Liver (tissue), 9 donors: ENCODE measurements around the gene DNAJC8. TPM values are rescaled to one million over a fixed set of nuclear protein-coding genes. Genes with fewer than 3 reads are reported as not detected.

Experiments used
- DNase-seq: peaks from one replicate; pipeline ENCODE4 v3.0.0-alpha.2; 2017; ENCODE audit warnings: low spot score
- H3K27ac ChIP-seq, 2 donors: one replicate each; pipeline ENCODE4 v1.7.0; 2013; ENCODE audit warnings: inconsistent platforms in 2 of 2, low read length in 2 of 2, control low read depth in 1 of 2, low read depth in 1 of 2, mild to moderate bottlenecking in 1 of 2
- H3K27me3 ChIP-seq, 4 donors: one replicate each; pipeline versions ENCODE4 v1.6.1 to v1.7.0; 2013; ENCODE audit warnings: low read length in 3 of 4, inconsistent platforms in 1 of 4, mild to moderate bottlenecking in 1 of 4, moderate library complexity in 1 of 4; ENCODE audit not compliant: control insufficient read depth in 4 of 4, insufficient read depth in 4 of 4
- H3K36me3 ChIP-seq, 4 donors: one replicate each; pipeline versions ENCODE4 v1.6.1 to v1.7.0; 2013; ENCODE audit warnings: low read length in 3 of 4, mild to moderate bottlenecking in 3 of 4, low read depth in 1 of 4, moderate library complexity in 1 of 4; ENCODE audit not compliant: control insufficient read depth in 4 of 4, insufficient read depth in 3 of 4
- H3K4me1 ChIP-seq, 4 donors: one replicate each; pipeline versions ENCODE4 v1.6.1 to v1.7.0; 2013; ENCODE audit warnings: low read length in 3 of 4, mild to moderate bottlenecking in 3 of 4, moderate library complexity in 1 of 4; ENCODE audit not compliant: control insufficient read depth in 4 of 4, insufficient read depth in 4 of 4
- H3K4me3 ChIP-seq, 3 donors: one replicate each; pipeline versions ENCODE4 v1.6.1 to v1.7.0; 2013; ENCODE audit warnings: low read length in 3 of 3, control low read depth in 1 of 3, low read depth in 1 of 3, mild to moderate bottlenecking in 1 of 3
- H3K9ac ChIP-seq, 2 donors: one replicate each; pipeline ENCODE4 v1.7.0; 2013; ENCODE audit warnings: low read length in 2 of 2, mild to moderate bottlenecking in 2 of 2, moderate library complexity in 2 of 2, control low read depth in 1 of 2, low read depth in 1 of 2
- H3K9me3 ChIP-seq, 4 donors: one replicate each; pipeline versions ENCODE4 v1.6.1 to v1.7.0; 2013; ENCODE audit warnings: low read length in 3 of 4; ENCODE audit not compliant: control insufficient read depth in 4 of 4
- FOXA1 ChIP-seq: IDR thresholded peaks from 2 replicates; pipeline ENCODE4 v1.6.1; 2016; ENCODE audit warnings: antibody characterized with exemption
- FOXA2 ChIP-seq: IDR thresholded peaks from 2 replicates; pipeline ENCODE4 v1.6.1; 2016; ENCODE audit warnings: antibody characterized with exemption
- GABPA ChIP-seq, 2 donors: IDR thresholded peaks in 1 of 2; conservative IDR thresholded peaks in 1 of 2; 2 replicates each; pipeline ENCODE4 v1.6.1; 2016; ENCODE audit warnings: antibody characterized with exemption in 2 of 2, mild to moderate bottlenecking in 1 of 2, moderate library complexity in 1 of 2
- HNF4A ChIP-seq, 2 donors: conservative IDR thresholded peaks; 2 replicates each; pipeline ENCODE4 v1.6.1; 2016; ENCODE audit warnings: antibody characterized with exemption in 2 of 2, mild to moderate bottlenecking in 2 of 2
- HNF4G ChIP-seq: IDR thresholded peaks from 2 replicates; pipeline ENCODE4 v1.6.1; 2016; ENCODE audit warnings: antibody characterized with exemption
- JUND ChIP-seq, 2 donors: IDR thresholded peaks; 2 replicates each; pipeline ENCODE4 v1.6.1; 2016; ENCODE audit warnings: antibody characterized with exemption in 2 of 2
- NR2F2 ChIP-seq: IDR thresholded peaks from 2 replicates; pipeline ENCODE4 v1.6.1; 2016; ENCODE audit warnings: antibody characterized with exemption
- RAD21 ChIP-seq, 2 donors: IDR thresholded peaks; 2 replicates each; pipeline ENCODE4 v1.6.1; 2016; ENCODE audit warnings: antibody characterized with exemption in 2 of 2, mild to moderate bottlenecking in 2 of 2
- RXRA ChIP-seq, 2 donors: IDR thresholded peaks; 2 replicates each; pipeline ENCODE4 v1.6.1; 2017 to 2018; ENCODE audit warnings: antibody characterized with exemption in 2 of 2, mild to moderate bottlenecking in 1 of 2
- SP1 ChIP-seq: IDR thresholded peaks from 2 replicates; pipeline ENCODE4 v1.6.1; 2018; ENCODE audit warnings: antibody characterized with exemption, mild to moderate bottlenecking
- TAF1 ChIP-seq: conservative IDR thresholded peaks from 2 replicates; pipeline ENCODE4 v1.6.1; 2016; ENCODE audit warnings: antibody characterized with exemption, mild to moderate bottlenecking
- YY1 ChIP-seq: IDR thresholded peaks from 2 replicates; pipeline ENCODE4 v1.6.1; 2016; ENCODE audit warnings: antibody characterized with exemption, mild to moderate bottlenecking
- ZBTB33 ChIP-seq: IDR thresholded peaks from 2 replicates; pipeline ENCODE4 v1.6.1; 2016; ENCODE audit warnings: antibody characterized with exemption
- WGBS: extraction: QIAGEN DNeasy Blood & Tissue Kit; methylation state at CpG from one replicate; pipeline ENCODE4 v1.1.7; 2013; 5-methylcytosine and 5-hydroxymethylcytosine counted together
- polyA plus RNA-seq, 2 donors: library from polyadenylated mRNA; stranded (reverse) in 1 of 2; unstranded in 1 of 2; fragments of 200-250 nt in 1 of 2; fragments of >200 nt in 1 of 2; fragmentation: Nextera tagmentation in 1 of 2; extraction: Ambion mirVana in 1 of 2; gene quantifications; one replicate each; pipeline versions ENCODE4 v1.2.1 to v1.2.3, GENCODE V29; 2013 to 2015
- total RNA-seq, 2 donors: library from RNA; depleted of rRNA; stranded (reverse); fragments of >200 nt; gene quantifications; one replicate each; pipeline ENCODE4 v1.2.3, GENCODE V29; 2014
- TF ChIP-seq, protein P1 (sequence below): IDR thresholded peaks from 2 replicates; pipeline ENCODE4 v1.6.1; 2016; ENCODE audit warnings: antibody characterized with exemption
- TF ChIP-seq, protein P2 (sequence below): IDR thresholded peaks from 2 replicates; pipeline ENCODE4 v1.6.1; 2016; ENCODE audit warnings: antibody characterized with exemption, mild to moderate bottlenecking
- donor health status: healthy.
- donor health status: healthy.
- donor health status: healthy.
- donor health status: healthy.
- donor health status: healthy.

Gene DNAJC8
- total and polyA plus RNA-seq, 4 donors, result 14.9 to 38.6 (median 25.2) TPM

DNA sequence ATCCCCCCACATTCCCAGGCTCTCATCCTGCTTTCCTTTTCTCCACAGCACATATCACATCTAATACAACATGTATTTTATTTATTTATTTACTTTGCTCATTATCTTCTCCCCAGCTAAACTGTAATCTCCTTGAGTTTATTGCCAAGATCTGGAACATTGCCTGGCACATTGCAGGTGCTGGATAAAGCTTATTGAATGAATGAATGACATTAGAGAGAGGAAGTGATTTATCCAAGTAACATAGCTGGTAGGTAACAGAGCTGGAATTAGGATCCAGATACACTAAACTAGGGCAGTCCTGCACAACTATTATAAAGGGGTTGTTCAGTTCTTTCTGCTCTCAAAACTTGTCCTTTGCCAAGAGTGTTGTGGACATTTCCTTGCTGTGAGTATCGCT lies 47.8 kb downstream of the DNAJC8 start:
- H3K4me1 ChIP-seq, result no peaks in the 10 kb centered on the region
- TF ChIP-seq FOXA2 (no peak), FOXA1 (no peak), NR2F2 (no peak), ZBTB33 (no peak)
- TF ChIP-seq, protein P1, sequence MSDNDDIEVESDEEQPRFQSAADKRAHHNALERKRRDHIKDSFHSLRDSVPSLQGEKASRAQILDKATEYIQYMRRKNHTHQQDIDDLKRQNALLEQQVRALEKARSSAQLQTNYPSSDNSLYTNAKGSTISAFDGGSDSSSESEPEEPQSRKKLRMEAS, result no peak
- TF ChIP-seq, protein P2, sequence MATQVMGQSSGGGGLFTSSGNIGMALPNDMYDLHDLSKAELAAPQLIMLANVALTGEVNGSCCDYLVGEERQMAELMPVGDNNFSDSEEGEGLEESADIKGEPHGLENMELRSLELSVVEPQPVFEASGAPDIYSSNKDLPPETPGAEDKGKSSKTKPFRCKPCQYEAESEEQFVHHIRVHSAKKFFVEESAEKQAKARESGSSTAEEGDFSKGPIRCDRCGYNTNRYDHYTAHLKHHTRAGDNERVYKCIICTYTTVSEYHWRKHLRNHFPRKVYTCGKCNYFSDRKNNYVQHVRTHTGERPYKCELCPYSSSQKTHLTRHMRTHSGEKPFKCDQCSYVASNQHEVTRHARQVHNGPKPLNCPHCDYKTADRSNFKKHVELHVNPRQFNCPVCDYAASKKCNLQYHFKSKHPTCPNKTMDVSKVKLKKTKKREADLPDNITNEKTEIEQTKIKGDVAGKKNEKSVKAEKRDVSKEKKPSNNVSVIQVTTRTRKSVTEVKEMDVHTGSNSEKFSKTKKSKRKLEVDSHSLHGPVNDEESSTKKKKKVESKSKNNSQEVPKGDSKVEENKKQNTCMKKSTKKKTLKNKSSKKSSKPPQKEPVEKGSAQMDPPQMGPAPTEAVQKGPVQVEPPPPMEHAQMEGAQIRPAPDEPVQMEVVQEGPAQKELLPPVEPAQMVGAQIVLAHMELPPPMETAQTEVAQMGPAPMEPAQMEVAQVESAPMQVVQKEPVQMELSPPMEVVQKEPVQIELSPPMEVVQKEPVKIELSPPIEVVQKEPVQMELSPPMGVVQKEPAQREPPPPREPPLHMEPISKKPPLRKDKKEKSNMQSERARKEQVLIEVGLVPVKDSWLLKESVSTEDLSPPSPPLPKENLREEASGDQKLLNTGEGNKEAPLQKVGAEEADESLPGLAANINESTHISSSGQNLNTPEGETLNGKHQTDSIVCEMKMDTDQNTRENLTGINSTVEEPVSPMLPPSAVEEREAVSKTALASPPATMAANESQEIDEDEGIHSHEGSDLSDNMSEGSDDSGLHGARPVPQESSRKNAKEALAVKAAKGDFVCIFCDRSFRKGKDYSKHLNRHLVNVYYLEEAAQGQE, result no peak
- no peak overlapping the region for H3K9ac ChIP-seq

DNA sequence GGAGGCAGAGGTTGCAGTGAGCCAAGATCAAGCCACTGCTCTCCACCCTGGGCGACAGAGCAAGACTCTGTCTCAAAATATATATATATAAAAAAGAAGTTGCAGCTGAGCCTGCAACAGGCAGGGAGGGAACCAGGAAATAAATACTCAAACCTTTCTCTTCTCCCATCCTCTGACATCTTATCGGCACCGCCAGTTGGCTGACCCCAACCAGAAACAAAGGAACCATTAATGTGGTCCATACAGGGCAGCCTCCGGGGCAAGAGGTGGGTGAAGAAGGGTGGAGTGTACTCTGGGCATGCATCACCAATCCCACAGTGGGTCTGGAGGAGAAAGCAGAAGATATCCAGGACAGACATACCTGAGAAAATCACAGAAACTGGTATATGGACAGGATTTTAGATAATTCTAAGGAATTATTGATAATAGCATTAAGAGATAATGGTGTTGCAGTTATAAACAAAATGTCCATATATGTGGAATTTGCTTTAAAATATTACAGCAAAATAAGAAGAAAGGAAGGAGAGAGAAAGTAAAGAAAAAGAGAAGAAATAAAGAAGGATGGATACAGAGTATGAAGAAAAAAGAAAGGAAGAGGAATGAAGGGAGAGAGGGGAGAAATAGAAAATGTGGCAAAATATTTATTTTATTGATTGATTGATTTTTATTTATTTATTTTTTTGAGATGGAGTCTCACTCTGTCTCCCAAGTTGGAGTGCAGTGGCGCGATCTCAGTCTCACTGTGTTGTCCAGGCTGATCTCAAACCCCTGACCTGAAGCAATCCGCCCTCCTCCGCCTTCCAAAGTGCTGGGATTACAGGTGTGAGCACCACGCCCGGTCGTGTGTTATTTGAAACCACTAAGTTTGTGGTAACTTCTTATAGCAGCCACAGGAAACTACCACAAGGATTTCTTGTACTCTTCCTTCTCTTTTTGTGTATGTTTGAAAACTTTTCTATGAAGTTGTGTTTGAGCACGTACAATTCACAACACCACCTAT lies 52.2 kb downstream of the DNAJC8 start:
- Histone ChIP-seq H3K27me3 (no peaks in the 10 kb centered on the region), H3K4me1 (no peaks in the 10 kb centered on the region), H3K9me3 (no peaks in the 10 kb centered on the region), H3K9ac (no peak overlapping the region), H3K27ac (no peak overlapping the region), H3K4me3 (no peak overlapping the region), H3K36me3 (no peaks in the 10 kb centered on the region)
- WGBS, result 71% methylated on average over 12 of the region's 12 CpGs
- no peak for DNase-seq
- TF ChIP-seq YY1 (no peak), NR2F2 (peak; percentile 29)

More for the DNA sequence above, 47.8 kb downstream of the DNAJC8 start:
- Histone ChIP-seq H3K27ac (no peak overlapping the region), H3K4me3 (no peak overlapping the region), H3K36me3 (no peaks in the 10 kb centered on the region), H3K27me3 (no peaks in the 10 kb centered on the region), H3K9me3 (no peaks in the 10 kb centered on the region)
- WGBS, result 87% methylated on average over 1 of the region's 1 CpG
- DNase-seq, result no peak

- WGBS, result 91% methylated on average over 15 of the region's 15 CpGs
- no peak for DNase-seq
- Histone ChIP-seq H3K36me3 (no peaks in the 10 kb centered on the region), H3K27ac (no peak overlapping the region), H3K9ac (no peak overlapping the region), H3K4me3 (no peak overlapping the region), H3K27me3 (no peaks in the 10 kb centered on the region), H3K4me1 (no peaks in the 10 kb centered on the region), H3K9me3 (no peaks in the 10 kb centered on the region)
- no peak for TF ChIP-seq HNF4A (conservative IDR thresholded peaks at IDR 0.05)
- no peak for TF ChIP-seq RXRA (IDR thresholded peaks at IDR 0.05)
- TF ChIP-seq SP1, result no peak
- no peak for TF ChIP-seq RAD21 (IDR thresholded peaks at IDR 0.05)
- no peak for TF ChIP-seq GABPA (IDR thresholded peaks at IDR 0.05 in 1 of 2, conservative IDR thresholded peaks at IDR 0.05 in 1 of 2)
- no peak for TF ChIP-seq JUND (IDR thresholded peaks at IDR 0.05)
- no peak for TF ChIP-seq YY1
- no peak for TF ChIP-seq TAF1
- no peak for TF ChIP-seq ZBTB33
- TF ChIP-seq HNF4G, result no peak
These were observed 53.9 kb downstream of the DNAJC8 start for GRCh38 chr1:28178690-28179485.
